ENCODE data around the gene TSC22D1.

DNA sequence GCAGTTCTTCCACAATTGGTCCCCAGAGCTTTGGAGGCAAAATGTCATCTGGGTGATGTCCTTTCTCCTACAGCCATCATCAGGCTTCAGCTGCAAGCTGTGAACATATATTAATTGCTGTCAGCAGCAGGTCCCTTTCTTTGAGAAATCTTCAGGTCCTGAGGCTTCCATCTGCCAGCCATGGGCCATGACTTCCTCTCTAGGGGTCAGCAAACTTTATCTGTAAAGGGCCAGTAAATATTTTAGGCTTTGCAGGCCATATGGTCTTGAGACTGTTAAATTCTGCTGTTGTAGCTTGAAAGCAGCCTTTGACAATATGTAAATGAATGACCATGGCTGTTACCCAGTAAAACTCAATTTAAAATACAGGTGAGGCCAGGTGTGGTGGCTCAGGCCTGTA lies 175.4 kb downstream of the TSC22D1 start:
- TF ChIP-seq, protein P1, sequence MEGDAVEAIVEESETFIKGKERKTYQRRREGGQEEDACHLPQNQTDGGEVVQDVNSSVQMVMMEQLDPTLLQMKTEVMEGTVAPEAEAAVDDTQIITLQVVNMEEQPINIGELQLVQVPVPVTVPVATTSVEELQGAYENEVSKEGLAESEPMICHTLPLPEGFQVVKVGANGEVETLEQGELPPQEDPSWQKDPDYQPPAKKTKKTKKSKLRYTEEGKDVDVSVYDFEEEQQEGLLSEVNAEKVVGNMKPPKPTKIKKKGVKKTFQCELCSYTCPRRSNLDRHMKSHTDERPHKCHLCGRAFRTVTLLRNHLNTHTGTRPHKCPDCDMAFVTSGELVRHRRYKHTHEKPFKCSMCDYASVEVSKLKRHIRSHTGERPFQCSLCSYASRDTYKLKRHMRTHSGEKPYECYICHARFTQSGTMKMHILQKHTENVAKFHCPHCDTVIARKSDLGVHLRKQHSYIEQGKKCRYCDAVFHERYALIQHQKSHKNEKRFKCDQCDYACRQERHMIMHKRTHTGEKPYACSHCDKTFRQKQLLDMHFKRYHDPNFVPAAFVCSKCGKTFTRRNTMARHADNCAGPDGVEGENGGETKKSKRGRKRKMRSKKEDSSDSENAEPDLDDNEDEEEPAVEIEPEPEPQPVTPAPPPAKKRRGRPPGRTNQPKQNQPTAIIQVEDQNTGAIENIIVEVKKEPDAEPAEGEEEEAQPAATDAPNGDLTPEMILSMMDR (IDR thresholded peaks at IDR 0.05) = no peak
- TF ChIP-seq EZH2phosphoT487 (IDR thresholded peaks at IDR 0.05) (no peak), EZH2 (IDR thresholded peaks at IDR 0.05) (no peak)

Measured in neural progenitor cell (in vitro differentiated cells).